Fibroblast of pulmonary artery (primary cell): Measurements from ENCODE around the gene FBXW2.

Source experiments
- DNase-seq: peaks from one replicate; pipeline ENCODE4 v3.0.0-alpha.2; 2010; ENCODE audit warnings: low read depth
- H3K4me3 ChIP-seq: replicated peaks from 2 replicates; pipeline ENCODE4 v1.5.1; 2011; ENCODE audit warnings: low read depth, mild to moderate bottlenecking, control low read depth, low read length, moderate library complexity
- TF ChIP-seq, protein P1 (sequence below): IDR thresholded peaks from 2 replicates; pipeline ENCODE4 v1.5.1; 2011; ENCODE audit warnings: mild to moderate bottlenecking, control low read depth, low read length, inconsistent platforms; ENCODE audit errors: missing control alignments

The FBXW2 gene

DNA sequence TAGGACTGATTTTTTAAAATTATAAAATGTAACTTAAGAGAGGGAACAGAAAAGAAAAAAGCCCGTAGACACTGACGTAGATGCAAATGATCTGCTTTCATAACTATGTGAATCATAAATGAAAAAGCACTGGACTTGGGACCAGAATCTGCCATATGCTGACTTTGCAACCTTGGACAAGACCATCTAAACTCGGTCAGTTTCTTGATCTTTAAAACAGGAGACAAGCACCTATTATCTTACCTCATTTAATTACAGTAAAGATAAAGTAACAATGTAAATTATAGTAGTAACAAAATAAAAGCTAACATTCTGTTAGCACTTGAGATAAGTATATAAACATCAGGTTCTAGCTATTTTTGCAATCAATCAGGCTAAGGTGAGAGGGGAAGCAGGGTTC lies 20.0 kb downstream of the FBXW2 start:
- no peak overlapping the region for H3K4me3 ChIP-seq
- DNase-seq, result no peak
- TF ChIP-seq, protein P1, sequence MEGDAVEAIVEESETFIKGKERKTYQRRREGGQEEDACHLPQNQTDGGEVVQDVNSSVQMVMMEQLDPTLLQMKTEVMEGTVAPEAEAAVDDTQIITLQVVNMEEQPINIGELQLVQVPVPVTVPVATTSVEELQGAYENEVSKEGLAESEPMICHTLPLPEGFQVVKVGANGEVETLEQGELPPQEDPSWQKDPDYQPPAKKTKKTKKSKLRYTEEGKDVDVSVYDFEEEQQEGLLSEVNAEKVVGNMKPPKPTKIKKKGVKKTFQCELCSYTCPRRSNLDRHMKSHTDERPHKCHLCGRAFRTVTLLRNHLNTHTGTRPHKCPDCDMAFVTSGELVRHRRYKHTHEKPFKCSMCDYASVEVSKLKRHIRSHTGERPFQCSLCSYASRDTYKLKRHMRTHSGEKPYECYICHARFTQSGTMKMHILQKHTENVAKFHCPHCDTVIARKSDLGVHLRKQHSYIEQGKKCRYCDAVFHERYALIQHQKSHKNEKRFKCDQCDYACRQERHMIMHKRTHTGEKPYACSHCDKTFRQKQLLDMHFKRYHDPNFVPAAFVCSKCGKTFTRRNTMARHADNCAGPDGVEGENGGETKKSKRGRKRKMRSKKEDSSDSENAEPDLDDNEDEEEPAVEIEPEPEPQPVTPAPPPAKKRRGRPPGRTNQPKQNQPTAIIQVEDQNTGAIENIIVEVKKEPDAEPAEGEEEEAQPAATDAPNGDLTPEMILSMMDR, result no peak

DNA sequence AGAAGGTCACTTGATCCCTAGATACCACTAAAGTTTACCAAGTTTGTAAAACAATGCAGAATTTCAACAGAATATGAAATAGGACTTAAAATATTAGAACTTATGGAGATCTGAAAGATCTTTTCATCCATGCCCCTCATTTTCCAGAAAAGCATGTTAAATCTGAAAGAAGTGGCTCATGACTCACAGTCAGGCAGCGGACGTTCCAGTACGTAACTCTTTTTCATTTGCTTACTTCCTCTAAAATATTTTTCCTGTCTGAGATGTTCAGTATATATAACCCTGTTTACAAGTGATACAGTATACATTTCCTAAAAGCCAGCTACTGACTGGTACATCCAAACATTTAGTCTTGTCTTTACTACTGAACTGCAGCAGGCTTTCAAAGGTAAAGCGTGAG lies 22.3 kb downstream of the FBXW2 start:
- no peak for DNase-seq
- TF ChIP-seq, protein P1, result no peak
- no peak overlapping the region for H3K4me3 ChIP-seq

DNA sequence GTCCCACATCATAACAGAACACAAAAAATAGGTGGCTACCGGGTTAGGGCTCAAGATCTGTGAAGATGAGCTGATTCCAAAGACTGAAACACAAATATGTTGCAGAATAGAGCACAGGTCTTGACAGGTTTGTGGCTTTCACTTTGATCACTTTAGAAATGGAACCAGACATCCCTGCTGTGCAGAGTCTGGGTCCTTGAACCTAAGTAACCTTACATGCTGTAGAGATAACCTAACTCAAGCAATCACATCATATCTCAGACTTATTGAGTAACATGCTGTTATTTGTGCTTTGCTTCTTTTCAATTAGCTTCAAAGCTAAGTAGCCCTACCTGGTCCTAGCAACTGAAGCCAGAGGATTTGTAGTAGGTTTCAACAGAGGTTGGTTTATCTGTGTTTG lies 24.3 kb downstream of the FBXW2 start:
- no peak overlapping the region for H3K4me3 ChIP-seq
- no peak for DNase-seq
- TF ChIP-seq, protein P1, result no peak

DNA sequence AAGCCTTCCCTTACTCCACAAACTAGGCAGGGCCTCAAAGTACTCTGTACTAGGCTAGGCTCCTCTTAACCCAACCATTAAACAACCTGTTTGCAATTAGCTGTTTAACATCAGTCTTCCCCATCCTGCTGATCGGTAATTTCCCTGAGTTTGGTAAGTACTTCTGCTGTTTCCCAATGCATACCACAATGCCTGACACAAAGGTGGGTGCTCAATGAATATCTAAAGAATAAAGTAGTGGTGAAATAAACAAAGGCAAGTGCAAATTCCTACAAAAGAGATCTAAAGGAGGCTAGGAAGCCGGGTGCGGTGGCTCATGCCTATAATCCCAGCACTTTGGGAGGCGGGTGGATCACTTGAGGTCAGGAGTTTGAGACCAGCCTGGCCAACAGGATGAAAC lies 25.0 kb downstream of the FBXW2 start:
- TF ChIP-seq, protein P1, result no peak

DNA sequence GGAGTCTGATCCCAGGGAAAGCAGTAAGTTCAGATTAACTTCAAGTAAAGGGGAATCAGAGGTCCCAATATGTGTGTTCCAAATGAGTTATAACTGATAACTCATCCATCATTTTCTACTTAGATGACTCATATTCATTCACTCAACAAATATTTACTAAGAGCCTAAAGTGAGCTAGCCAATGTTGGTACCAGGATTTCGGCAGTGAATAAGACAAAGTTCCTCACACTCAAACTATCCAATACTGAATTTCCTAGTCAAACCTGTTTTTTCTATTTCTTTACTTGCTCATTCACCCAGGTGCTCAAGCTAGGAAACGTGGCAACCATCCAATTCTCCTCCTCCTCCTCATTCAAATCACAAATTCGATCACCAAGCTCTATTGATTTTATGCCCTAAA lies 25.8 kb downstream of the FBXW2 start:
- DNase-seq, result no peak
- no peak overlapping the region for H3K4me3 ChIP-seq
- TF ChIP-seq, protein P1, result no peak

More for the DNA sequence above, 25.0 kb downstream of the FBXW2 start:
- DNase-seq, result no peak
- no peak overlapping the region for H3K4me3 ChIP-seq

DNA sequence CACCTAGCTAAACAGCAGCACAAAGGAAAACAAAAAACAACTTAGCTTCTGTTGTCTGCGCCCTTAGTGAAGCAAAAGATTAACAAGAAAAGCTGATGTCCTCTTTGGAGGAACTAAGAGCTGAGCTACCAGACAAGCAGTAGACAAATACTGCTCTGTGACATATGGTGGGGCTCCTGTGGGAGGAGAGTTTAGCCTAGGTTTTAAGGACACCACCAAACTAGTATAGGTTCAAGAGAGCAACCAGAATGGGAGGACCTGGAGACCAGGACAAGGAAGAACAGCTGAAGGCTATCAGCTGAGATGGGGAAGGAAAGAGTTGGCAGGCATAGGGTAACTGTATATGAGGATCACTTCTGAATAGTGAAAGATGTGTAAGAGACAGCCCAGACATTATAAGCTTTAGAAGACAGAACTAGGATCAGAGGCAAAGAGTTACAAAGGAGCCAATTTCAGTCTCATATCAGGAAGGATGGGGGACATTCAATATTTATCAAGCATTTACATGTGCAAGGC lies 27.2 kb downstream of the FBXW2 start:
- TF ChIP-seq, protein P1, result no peak
- no peak for DNase-seq

DNA sequence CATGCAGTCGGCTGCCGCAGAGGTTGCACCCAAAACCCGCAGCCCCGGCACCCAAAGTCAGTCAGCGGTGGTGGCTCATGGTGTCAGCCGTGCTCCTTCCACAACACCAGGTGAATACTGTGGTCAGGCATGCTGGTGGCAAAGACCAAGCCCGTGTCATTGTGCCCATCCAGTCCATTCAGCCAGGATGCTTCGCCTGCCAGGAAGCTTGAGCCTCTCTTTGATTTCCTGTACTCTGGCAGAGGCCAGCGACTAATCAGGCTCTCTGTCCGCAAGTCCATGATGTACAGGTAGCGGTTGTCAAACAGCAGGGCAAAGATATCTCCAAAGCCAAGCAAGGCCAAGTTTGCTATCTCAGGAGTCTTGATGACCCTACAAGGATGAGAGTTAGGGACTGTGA lies 28.7 kb downstream of the FBXW2 start:
- TF ChIP-seq, protein P1, result no peak
- H3K4me3 ChIP-seq, result no peak overlapping the region
- no peak for DNase-seq

More for the DNA sequence above, 27.2 kb downstream of the FBXW2 start:
- H3K4me3 ChIP-seq, result no peak overlapping the region
